Central memory CD8-positive, alpha-beta T cell (primary cell): ENCODE results near the gene PDGFD.

ENCODE experiments used
- ATAC-seq: fragments of 150-1000 bp; cut with Tn5 transposase; replicated peaks from 2 replicates; pipeline ENCODE4 v1.10.0; 2022; ENCODE audit warnings: mild to moderate bottlenecking, moderate FRiP score, moderate number of reproducible peaks; ENCODE audit not compliant: poor library complexity, severe bottlenecking; ENCODE audit errors: extremely low read depth
- DNase-seq, 2 donors: peaks; one replicate each; pipeline ENCODE4 v3.0.0; 2021; ENCODE audit warnings: low spot score in 2 of 2
- H3K27ac Mint-ChIP-seq: one replicate; pipeline ENCODE4 v1.8.0; 2022; ENCODE audit warnings: low read depth, mild to moderate bottlenecking, moderate library complexity, mixed read lengths
- H3K27me3 Mint-ChIP-seq: one replicate; pipeline ENCODE4 v1.8.0; 2022; ENCODE audit warnings: mixed read lengths
- H3K36me3 Mint-ChIP-seq: one replicate; pipeline ENCODE4 v1.8.0; 2022; ENCODE audit warnings: mild to moderate bottlenecking, moderate library complexity, mixed read lengths; ENCODE audit not compliant: insufficient read depth
- H3K4me1 Mint-ChIP-seq: one replicate; pipeline ENCODE4 v1.8.0; 2022; ENCODE audit warnings: mixed read lengths
- H3K4me3 Mint-ChIP-seq: one replicate; pipeline ENCODE4 v1.8.0; 2022; ENCODE audit warnings: mild to moderate bottlenecking, moderate library complexity, mixed read lengths
- H3K9me3 Mint-ChIP-seq: one replicate; pipeline ENCODE4 v1.8.0; 2022; ENCODE audit warnings: mixed read lengths

Gene PDGFD

GRCh38 chr11:104078245-104078644 lies 85.7 kb downstream of the PDGFD start:
- DNase-seq = no peak
- Mint-ChIP-seq H3K27me3 (no peaks in the 10 kb centered on the region), H3K27ac (no peak overlapping the region), H3K4me1 (no peaks in the 10 kb centered on the region), H3K9me3 (no peaks in the 10 kb centered on the region), H3K36me3 (no peaks in the 10 kb centered on the region), H3K4me3 (no peak overlapping the region)
- ATAC-seq = no peak

GRCh38 chr11:104076455-104076854 lies 87.5 kb downstream of the PDGFD start:
- DNase-seq = no peak
- ATAC-seq = no peak
- Mint-ChIP-seq H3K27me3 (no peaks in the 10 kb centered on the region), H3K27ac (no peak overlapping the region), H3K36me3 (no peaks in the 10 kb centered on the region), H3K9me3 (no peaks in the 10 kb centered on the region), H3K4me3 (no peak overlapping the region), H3K4me1 (no peaks in the 10 kb centered on the region)

- Mint-ChIP-seq H3K27ac (no peak overlapping the region), H3K9me3 (no peaks in the 10 kb centered on the region), H3K4me3 (no peak overlapping the region), H3K36me3 (no peaks in the 10 kb centered on the region), H3K27me3 (no peaks in the 10 kb centered on the region), H3K4me1 (no peaks in the 10 kb centered on the region)
- DNase-seq (no peak), ATAC-seq (no peak)
These were observed 88.2 kb downstream of the PDGFD start for GRCh38 chr11:104075706-104076105.

DNA sequence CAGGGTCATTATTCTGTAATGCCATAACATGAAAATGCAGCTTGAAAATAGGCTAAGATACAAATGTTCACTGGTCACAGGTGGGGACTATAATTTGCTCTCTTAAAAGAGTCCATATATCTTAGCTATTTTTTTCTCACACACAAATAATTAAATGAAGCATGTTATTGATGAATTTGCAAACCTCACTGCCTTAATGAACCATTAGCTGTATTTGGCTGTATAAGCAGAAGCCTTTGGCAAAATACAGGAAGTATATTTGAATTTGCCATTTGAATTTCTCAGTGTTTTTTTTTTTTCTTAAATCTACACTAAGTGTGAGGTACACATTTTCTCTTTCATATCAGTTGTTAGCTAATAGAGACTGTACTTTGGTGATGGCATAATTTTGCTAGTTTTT lies 88.9 kb downstream of the PDGFD start:
- ATAC-seq = no peak
- Mint-ChIP-seq H3K27ac (no peak overlapping the region), H3K36me3 (no peaks in the 10 kb centered on the region), H3K4me1 (no peaks in the 10 kb centered on the region), H3K4me3 (no peak overlapping the region), H3K27me3 (no peaks in the 10 kb centered on the region), H3K9me3 (no peaks in the 10 kb centered on the region)
- no peak for DNase-seq

DNA sequence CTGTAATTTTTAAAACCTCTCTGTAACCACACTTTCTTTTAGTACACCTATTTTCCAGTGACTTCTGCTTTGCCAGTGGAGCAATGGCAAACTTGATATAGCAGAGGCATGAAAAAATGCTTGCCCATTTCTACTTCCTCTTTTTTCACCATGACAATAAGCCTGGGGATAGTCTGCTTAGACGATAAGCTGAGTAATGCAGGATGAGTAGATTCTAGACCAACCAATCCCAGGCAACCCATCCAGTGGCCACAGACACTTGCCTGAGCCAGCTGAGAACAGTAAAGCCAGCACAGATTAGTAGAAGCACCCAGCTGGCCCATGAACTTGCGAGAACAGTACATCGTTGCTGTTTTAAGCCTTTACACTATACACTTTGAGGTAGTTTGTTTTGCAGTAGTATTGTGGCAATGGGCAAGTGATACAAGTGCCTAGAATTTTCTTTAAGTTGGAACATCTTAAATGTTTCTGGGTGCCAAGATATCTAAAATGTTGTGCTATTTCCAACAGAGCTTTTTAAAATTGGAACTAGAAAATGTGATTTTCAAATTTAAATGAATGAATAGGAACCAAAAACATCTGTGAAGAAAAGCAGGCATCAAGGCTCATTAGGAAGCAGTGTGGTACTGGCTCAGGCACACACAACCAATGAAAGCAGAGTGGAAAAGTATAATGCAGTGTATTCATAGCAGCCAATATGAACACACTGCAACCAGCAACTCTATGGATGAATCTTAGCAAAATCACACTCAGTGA lies 89.8 kb downstream of the PDGFD start:
- Mint-ChIP-seq H3K9me3 (no peaks in the 10 kb centered on the region), H3K27ac (no peak overlapping the region), H3K4me1 (no peaks in the 10 kb centered on the region), H3K36me3 (no peaks in the 10 kb centered on the region), H3K27me3 (no peaks in the 10 kb centered on the region), H3K4me3 (no peak overlapping the region)
- ATAC-seq (no peak), DNase-seq (no peak)

DNA sequence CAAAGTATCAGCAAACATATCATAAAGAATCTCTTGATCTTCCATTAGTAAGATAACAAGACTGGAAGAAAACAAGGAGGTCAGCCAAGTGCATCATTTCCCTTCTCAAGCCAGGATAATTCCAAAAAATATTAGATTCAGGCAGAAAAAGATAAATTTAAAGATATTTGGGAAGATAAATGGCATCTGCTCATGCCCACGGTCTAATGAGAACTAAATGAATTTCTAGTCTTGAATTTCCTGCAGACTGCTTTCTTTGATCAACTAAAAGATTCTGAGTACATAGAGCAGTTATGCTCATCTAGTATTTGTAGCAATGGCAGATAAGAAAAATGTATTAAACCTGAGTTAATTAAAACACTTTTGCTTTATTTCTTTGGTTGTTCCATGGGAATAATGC lies 96.4 kb downstream of the PDGFD start:
- ATAC-seq = no peak

DNA sequence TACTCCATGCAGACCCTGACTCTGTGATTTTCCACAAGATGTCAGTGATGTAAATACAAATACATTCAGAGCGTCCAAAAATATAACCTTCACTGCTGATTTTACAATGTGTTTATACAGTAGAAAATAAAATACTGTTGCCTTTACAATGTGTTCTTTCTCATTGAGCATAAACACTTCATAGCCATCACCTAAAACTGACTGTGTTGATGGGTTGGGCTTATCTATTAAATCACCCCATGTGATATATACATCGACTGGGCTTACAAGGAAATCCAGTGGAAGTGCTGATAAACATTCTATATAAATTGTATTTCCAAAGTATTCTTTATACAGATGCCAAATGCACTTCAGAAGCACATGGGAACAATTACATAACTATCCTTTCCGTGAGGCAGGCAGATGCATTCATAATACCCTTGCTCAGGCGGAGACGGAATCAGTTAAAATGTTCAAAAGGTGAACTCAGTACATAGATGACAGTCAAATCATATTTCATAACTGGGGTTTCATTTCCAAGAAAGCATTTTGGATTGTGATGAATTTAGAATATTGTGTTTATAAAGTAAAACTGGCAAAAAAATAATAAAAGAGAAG lies 99.8 kb downstream of the PDGFD start:
- H3K27me3 Mint-ChIP-seq = no peaks in the 10 kb centered on the region
- no peak for ATAC-seq
- H3K36me3 Mint-ChIP-seq = peaks cover 2% of the 10 kb centered on the region

More for the DNA sequence above, 96.4 kb downstream of the PDGFD start:
- Mint-ChIP-seq H3K27ac (no peak overlapping the region), H3K4me3 (no peak overlapping the region), H3K4me1 (no peaks in the 10 kb centered on the region), H3K27me3 (no peaks in the 10 kb centered on the region), H3K9me3 (no peaks in the 10 kb centered on the region), H3K36me3 (no peaks in the 10 kb centered on the region)
- no peak for DNase-seq

DNA sequence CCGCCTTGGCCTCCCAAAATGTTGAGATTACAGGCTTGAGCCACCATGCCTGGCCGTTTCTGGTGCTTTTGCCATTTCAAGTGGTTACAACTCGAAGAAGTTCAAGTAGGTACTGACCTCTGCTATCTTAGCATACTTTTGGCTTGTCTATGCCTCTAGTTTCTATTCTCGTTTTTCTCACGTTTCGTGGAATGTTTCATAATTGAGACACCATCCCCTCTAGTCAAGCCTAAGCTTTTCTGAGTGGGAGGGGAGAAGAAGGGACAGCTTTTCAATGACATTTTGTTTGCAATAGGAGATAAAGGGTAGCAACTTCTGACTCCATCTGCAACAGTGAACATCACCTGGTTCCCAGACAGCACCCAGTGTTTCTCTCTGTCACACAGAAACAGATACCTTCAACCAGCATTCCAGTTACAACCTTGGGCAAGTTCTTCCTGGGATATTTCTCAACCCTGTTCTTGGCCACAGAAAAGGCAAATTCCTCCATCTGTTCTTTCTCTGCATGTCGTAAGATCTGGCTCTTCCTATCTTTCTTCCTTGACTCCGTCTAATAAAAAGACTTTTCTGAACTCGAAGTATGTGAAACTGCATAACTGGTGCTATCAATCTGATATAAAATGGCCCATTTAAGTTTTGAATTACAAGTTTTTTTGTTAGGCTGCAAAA lies 102.0 kb downstream of the PDGFD start:
- DNase-seq (no peak), ATAC-seq (no peak)
- no peak overlapping the region for H3K4me3 Mint-ChIP-seq
- H3K4me1 Mint-ChIP-seq = peaks cover 6% of the 10 kb centered on the region
- no peaks in the 10 kb centered on the region for H3K27me3 Mint-ChIP-seq
- no peak overlapping the region for H3K27ac Mint-ChIP-seq
- H3K36me3 Mint-ChIP-seq = peaks cover 2% of the 10 kb centered on the region
- H3K9me3 Mint-ChIP-seq = no peaks in the 10 kb centered on the region

More for the DNA sequence above, 99.8 kb downstream of the PDGFD start:
- no peak overlapping the region for H3K27ac Mint-ChIP-seq
- no peak overlapping the region for H3K4me3 Mint-ChIP-seq
- no peaks in the 10 kb centered on the region for H3K9me3 Mint-ChIP-seq
- peaks cover 6% of the 10 kb centered on the region for H3K4me1 Mint-ChIP-seq
- no peak for DNase-seq

GRCh38 chr11:104060820-104061219 lies 103.1 kb downstream of the PDGFD start:
- H3K9me3 Mint-ChIP-seq = no peaks in the 10 kb centered on the region
- ATAC-seq (no peak), DNase-seq (no peak)
- H3K36me3 Mint-ChIP-seq = peaks cover 2% of the 10 kb centered on the region
- no peak overlapping the region for H3K4me3 Mint-ChIP-seq
- peaks cover 6% of the 10 kb centered on the region for H3K4me1 Mint-ChIP-seq
- H3K27ac Mint-ChIP-seq = no peak overlapping the region
- no peaks in the 10 kb centered on the region for H3K27me3 Mint-ChIP-seq

- H3K36me3 Mint-ChIP-seq = peaks cover 2% of the 10 kb centered on the region
- H3K27ac Mint-ChIP-seq = no peak overlapping the region
- no peaks in the 10 kb centered on the region for H3K27me3 Mint-ChIP-seq
- ATAC-seq (no peak), DNase-seq (no peak)
- no peaks in the 10 kb centered on the region for H3K9me3 Mint-ChIP-seq
- H3K4me3 Mint-ChIP-seq = no peak overlapping the region
- H3K4me1 Mint-ChIP-seq = peaks cover 6% of the 10 kb centered on the region
These were observed 103.7 kb downstream of the PDGFD start for GRCh38 chr11:104060004-104060794.

GRCh38 chr11:104058680-104059079 lies 105.3 kb downstream of the PDGFD start:
- peaks cover 5% of the 10 kb centered on the region for H3K9me3 Mint-ChIP-seq
- no peak overlapping the region for H3K4me3 Mint-ChIP-seq
- DNase-seq = no peak
- no peak overlapping the region for H3K27ac Mint-ChIP-seq
- H3K36me3 Mint-ChIP-seq = peaks cover 2% of the 10 kb centered on the region
- ATAC-seq = no peak
- H3K27me3 Mint-ChIP-seq = no peaks in the 10 kb centered on the region
- peaks cover 6% of the 10 kb centered on the region for H3K4me1 Mint-ChIP-seq

GRCh38 chr11:104057908-104058307 lies 106.0 kb downstream of the PDGFD start:
- Mint-ChIP-seq H3K36me3 (peaks cover 2% of the 10 kb centered on the region), H3K9me3 (peaks cover 5% of the 10 kb centered on the region), H3K4me1 (peaks cover 6% of the 10 kb centered on the region), H3K4me3 (no peak overlapping the region), H3K27ac (no peak overlapping the region), H3K27me3 (no peaks in the 10 kb centered on the region)
- ATAC-seq = no peak
- DNase-seq = no peak
